ENCODE results near the gene ANKLE2.

- TF ChIP-seq CTCF (tag by site-specific recombination; IDR thresholded peaks at IDR 0.05), result no peak
- TF ChIP-seq ZBTB44 (tag by site-specific recombination; IDR thresholded peaks at IDR 0.05), result no peak
- no peak for TF ChIP-seq ZNF830 (tag by site-specific recombination; IDR thresholded peaks at IDR 0.05; ENCODE audit: low read depth)
- TF ChIP-seq SP2 (tag by site-specific recombination; IDR thresholded peaks at IDR 0.05), result no peak
- no peak for TF ChIP-seq ZNF707 (tag by site-specific recombination; IDR thresholded peaks at IDR 0.05)
These were observed 13.7 kb downstream of the ANKLE2 start for GRCh38 chr12:132747896-132748295.
